Measurements from ENCODE around the gene PRDM16. TPM values are rescaled to one million over a fixed set of nuclear protein-coding genes. Genes with fewer than 3 reads are reported as not detected.

Gene PRDM16
- total RNA-seq, 1 donor from 2014 or later, result 0.43 TPM

GRCh38 chr1:3222042-3222692, 153.2 kb downstream of the PRDM16 start:
- H3K79me2 ChIP-seq (ENCODE audit: insufficient read depth, low read length), result no peaks in the 10 kb centered on the region
- no peak for FAIRE-seq
- H2AFZ ChIP-seq (ENCODE audit: low read depth, low read length), result no peak overlapping the region
- peaks cover 14% of the 10 kb centered on the region for H3K27me3 ChIP-seq (ENCODE audit: insufficient read depth, low read length)
- no peaks in the 10 kb centered on the region for H3K36me3 ChIP-seq (ENCODE audit: insufficient read depth, low read length)
- H3K4me3 ChIP-seq (ENCODE audit: insufficient read depth, low read depth, low read length), result no peak overlapping the region
- no peak overlapping the region for H3K9ac ChIP-seq (ENCODE audit: low read length)
- H3K27ac ChIP-seq (ENCODE audit: low read depth, low read length), result no peak overlapping the region
- H3K9me3 Mint-ChIP-seq (ENCODE audit: unreplicated experiment), result peaks cover 2% of the 10 kb centered on the region
- H3K4me3 Mint-ChIP-seq (ENCODE audit: unreplicated experiment), result no peak overlapping the region
- H3K36me3 Mint-ChIP-seq (ENCODE audit: low read depth, unreplicated experiment), result no peaks in the 10 kb centered on the region
- no peaks in the 10 kb centered on the region for H3K9me3 ChIP-seq (ENCODE audit: insufficient read depth, low read depth, low read length)
- peaks cover 50% of the 10 kb centered on the region for H4K20me1 ChIP-seq (ENCODE audit: insufficient read depth, low read length)
- H3K27me3 Mint-ChIP-seq (ENCODE audit: low read depth, unreplicated experiment), result peaks cover 63% of the 10 kb centered on the region
- peaks cover 6% of the 10 kb centered on the region for H3K4me1 Mint-ChIP-seq (ENCODE audit: low read depth, unreplicated experiment)
- DNase-seq (ENCODE audit: low read depth), result no peak
- TF ChIP-seq EZH2 (IDR thresholded peaks at IDR 0.05; ENCODE audit: insufficient read depth, low read length) (no peak), CTCF (IDR thresholded peaks at IDR 0.05; ENCODE audit: insufficient read depth, low read depth, low read length) (no peak)
- H3K4me2 ChIP-seq (ENCODE audit: low read length), result no peak overlapping the region
- H3K27ac Mint-ChIP-seq (ENCODE audit: unreplicated experiment), result no peak overlapping the region
- H3K4me1 ChIP-seq (ENCODE audit: insufficient read depth, low read length), result peaks cover 23% of the 10 kb centered on the region

- no peaks in the 10 kb centered on the region for H3K79me2 ChIP-seq (ENCODE audit: insufficient read depth, low read length)
- H3K9me3 Mint-ChIP-seq (ENCODE audit: unreplicated experiment), result peaks cover 2% of the 10 kb centered on the region
- H3K27me3 Mint-ChIP-seq (ENCODE audit: low read depth, unreplicated experiment), result peaks cover 70% of the 10 kb centered on the region
- H4K20me1 ChIP-seq (ENCODE audit: insufficient read depth, low read length), result peaks cover 21% of the 10 kb centered on the region
- no peaks in the 10 kb centered on the region for H3K4me1 ChIP-seq (ENCODE audit: insufficient read depth, low read length)
- H3K36me3 Mint-ChIP-seq (ENCODE audit: low read depth, unreplicated experiment), result no peaks in the 10 kb centered on the region
- TF ChIP-seq EZH2 (IDR thresholded peaks at IDR 0.05; ENCODE audit: insufficient read depth, low read length), result no peak
- no peak for TF ChIP-seq CTCF (IDR thresholded peaks at IDR 0.05; ENCODE audit: insufficient read depth, low read depth, low read length)
- H3K27me3 ChIP-seq (ENCODE audit: insufficient read depth, low read length), result peaks cover 13% of the 10 kb centered on the region
- H3K9me3 ChIP-seq (ENCODE audit: insufficient read depth, low read depth, low read length), result no peaks in the 10 kb centered on the region
- DNase-seq (ENCODE audit: low read depth), result no peak
- no peak overlapping the region for H3K27ac ChIP-seq (ENCODE audit: low read depth, low read length)
- H3K27ac Mint-ChIP-seq (ENCODE audit: unreplicated experiment), result no peak overlapping the region
- no peak for FAIRE-seq
- H3K4me1 Mint-ChIP-seq (ENCODE audit: low read depth, unreplicated experiment), result no peaks in the 10 kb centered on the region
- no peak overlapping the region for H3K4me2 ChIP-seq (ENCODE audit: low read length)
- no peak overlapping the region for H2AFZ ChIP-seq (ENCODE audit: low read depth, low read length)
- H3K4me3 Mint-ChIP-seq (ENCODE audit: unreplicated experiment), result no peak overlapping the region
- no peak overlapping the region for H3K4me3 ChIP-seq (ENCODE audit: insufficient read depth, low read depth, low read length)
- H3K36me3 ChIP-seq (ENCODE audit: insufficient read depth, low read length), result no peaks in the 10 kb centered on the region
- no peak overlapping the region for H3K9ac ChIP-seq (ENCODE audit: low read length)
Observed at GRCh38 chr1:3225661-3226060, 156.7 kb downstream of the PRDM16 start.

GRCh38 chr1:3226191-3226590, 157.2 kb downstream of the PRDM16 start:
- FAIRE-seq, result no peak
- H3K4me3 Mint-ChIP-seq (ENCODE audit: unreplicated experiment), result no peak overlapping the region
- Histone ChIP-seq H3K9ac (ENCODE audit: low read length) (no peak overlapping the region), H3K4me2 (ENCODE audit: low read length) (no peak overlapping the region), H3K4me3 (ENCODE audit: insufficient read depth, low read depth, low read length) (no peak overlapping the region), H3K27ac (ENCODE audit: low read depth, low read length) (no peak overlapping the region), H3K79me2 (ENCODE audit: insufficient read depth, low read length) (no peaks in the 10 kb centered on the region), H3K4me1 (ENCODE audit: insufficient read depth, low read length) (no peaks in the 10 kb centered on the region), H4K20me1 (ENCODE audit: insufficient read depth, low read length) (peaks cover 16% of the 10 kb centered on the region), H3K36me3 (ENCODE audit: insufficient read depth, low read length) (no peaks in the 10 kb centered on the region), H3K27me3 (ENCODE audit: insufficient read depth, low read length) (peaks cover 9% of the 10 kb centered on the region), H3K9me3 (ENCODE audit: insufficient read depth, low read depth, low read length) (no peaks in the 10 kb centered on the region), H2AFZ (ENCODE audit: low read depth, low read length) (no peak overlapping the region)
- no peak for TF ChIP-seq CTCF (IDR thresholded peaks at IDR 0.05; ENCODE audit: insufficient read depth, low read depth, low read length)
- no peak for TF ChIP-seq EZH2 (IDR thresholded peaks at IDR 0.05; ENCODE audit: insufficient read depth, low read length)
- no peaks in the 10 kb centered on the region for H3K4me1 Mint-ChIP-seq (ENCODE audit: low read depth, unreplicated experiment)
- H3K9me3 Mint-ChIP-seq (ENCODE audit: unreplicated experiment), result peaks cover 2% of the 10 kb centered on the region
- H3K36me3 Mint-ChIP-seq (ENCODE audit: low read depth, unreplicated experiment), result no peaks in the 10 kb centered on the region
- peaks cover 70% of the 10 kb centered on the region for H3K27me3 Mint-ChIP-seq (ENCODE audit: low read depth, unreplicated experiment)
- no peak overlapping the region for H3K27ac Mint-ChIP-seq (ENCODE audit: unreplicated experiment)
- DNase-seq (ENCODE audit: low read depth), result no peak

All from astrocyte (in vitro differentiated cells and primary cell).